IMR-90 (cell line): ENCODE data around the gene DOCK4. TPM values are rescaled to one million over a fixed set of nuclear protein-coding genes. Genes with fewer than 3 reads are reported as not detected.

Experiments
- ATAC-seq: fragments of 200-7000 bp; cut with Tn5 transposase; 2 replicates; pipeline ENCODE4 v1.9.1; 2020; ENCODE audit warnings: low read depth, mild to moderate bottlenecking, moderate library complexity
- BruUV-seq: library from RNA; stranded (reverse); fragments of 400-500 nt; replicated peaks from 2 replicates; lab custom pipeline; 2021; lab: Mats Ljungman, UMichigan
- CTCF ChIA-PET: fragments of 300-600 bp; formaldehyde crosslinking; extraction: SDS; loops from one replicate; lab custom pipeline; 2021; ENCODE audit warnings: antibody characterized with exemption; lab: Yijun Ruan, JAX
- POLR2A ChIA-PET: fragments of 300-600 bp; sonication (Branson Sonifier 250); formaldehyde crosslinking; loops from one replicate; lab custom pipeline; 2022; ENCODE audit warnings: antibody characterized with exemption; ENCODE audit not compliant: unreplicated experiment; lab: Charles Lee
- DNase-seq: peaks from one replicate; pipeline ENCODE4 v3.0.0; 2013
- H2AFZ ChIP-seq: replicated peaks from 2 replicates; pipeline ENCODE3; 2013; ENCODE audit warnings: low read length, mild to moderate bottlenecking; ENCODE audit not compliant: poor library complexity
- H2AK5ac ChIP-seq: 2 replicates; pipeline ENCODE4 v1.6.1; 2013; ENCODE audit warnings: low read depth, low read length, inconsistent platforms
- H2AK9ac ChIP-seq: replicated peaks from 2 replicates; pipeline ENCODE3; 2013; ENCODE audit warnings: mild to moderate bottlenecking, low read depth, low read length, moderate library complexity; ENCODE audit not compliant: poor library complexity
- H2BK120ac ChIP-seq: 2 replicates; pipeline ENCODE4 v1.6.1; 2013; ENCODE audit warnings: low read depth, low read length, inconsistent platforms
- H2BK15ac ChIP-seq: 3 replicates; pipeline ENCODE4 v1.6.1; 2013; ENCODE audit warnings: low read depth, low read length, inconsistent platforms
- H2BK20ac ChIP-seq: 2 replicates; pipeline ENCODE4 v1.6.1; 2013; ENCODE audit warnings: low read depth, mild to moderate bottlenecking, inconsistent platforms, low read length, moderate library complexity
- H2BK5ac ChIP-seq: 2 replicates; pipeline ENCODE4 v1.6.1; 2013; ENCODE audit warnings: mild to moderate bottlenecking, low read depth, low read length, inconsistent platforms; ENCODE audit not compliant: poor library complexity, severe bottlenecking
- H3K14ac ChIP-seq: replicated peaks from 2 replicates; pipeline ENCODE4 v1.6.1; 2013; ENCODE audit warnings: low read depth, low read length, inconsistent platforms
- H3K18ac ChIP-seq: 2 replicates; pipeline ENCODE4 v1.6.1; 2013; ENCODE audit warnings: low read depth, low read length, control low read depth
- H3K23ac ChIP-seq: 2 replicates; pipeline ENCODE4 v1.6.1; 2013; ENCODE audit warnings: low read depth, low read length, inconsistent platforms
- H3K27ac ChIP-seq: 2 replicates; pipeline ENCODE4 v1.5.1; 2013; ENCODE audit warnings: mild to moderate bottlenecking, control low read depth, low read length; ENCODE audit not compliant: insufficient read depth
- H3K27me3 ChIP-seq: 2 replicates; pipeline ENCODE4 v1.6.1; 2013; ENCODE audit warnings: low read length; ENCODE audit not compliant: control insufficient read depth, insufficient read depth
- H3K36me3 ChIP-seq: 2 replicates; pipeline ENCODE4 v1.6.1; 2013; ENCODE audit warnings: low read length, mixed read lengths; ENCODE audit not compliant: control insufficient read depth, insufficient read depth
- H3K4ac ChIP-seq: 2 replicates; pipeline ENCODE4 v1.6.1; 2013; ENCODE audit warnings: low read depth, low read length, inconsistent platforms
- H3K4me1 ChIP-seq: 2 replicates; pipeline ENCODE4 v1.6.1; 2013; ENCODE audit warnings: low read length, mixed read lengths; ENCODE audit not compliant: control insufficient read depth, insufficient read depth
- H3K4me2 ChIP-seq: 2 replicates; pipeline ENCODE4 v1.6.1; 2013; ENCODE audit warnings: low read depth, mild to moderate bottlenecking, control low read depth, low read length, moderate library complexity
- H3K4me3 ChIP-seq: 2 replicates; pipeline ENCODE4 v1.5.1; 2013; ENCODE audit warnings: low read depth, mild to moderate bottlenecking, control low read depth, low read length, moderate library complexity; ENCODE audit not compliant: insufficient read depth
- H3K56ac ChIP-seq: 2 replicates; pipeline ENCODE4 v1.6.1; 2013; ENCODE audit warnings: low read length, inconsistent platforms; ENCODE audit not compliant: insufficient read depth; ENCODE audit errors: extremely low read depth
- H3K79me1 ChIP-seq, 2 experiments: 2 replicates each; pipeline ENCODE4 v1.6.1; 2013; ENCODE audit warnings: low read length in 2 of 2, inconsistent platforms in 1 of 2, low read depth in 1 of 2
- H3K9ac ChIP-seq: 2 replicates; pipeline ENCODE4 v1.6.1; 2013; ENCODE audit warnings: low read depth, low read length, control low read depth
- H3K9me1 ChIP-seq: 2 replicates; pipeline ENCODE4 v1.6.1; 2013; ENCODE audit warnings: low read length, inconsistent platforms; ENCODE audit not compliant: insufficient read depth
- H3K9me3 ChIP-seq: 2 replicates; pipeline ENCODE4 v1.6.1; 2013; ENCODE audit warnings: low read length; ENCODE audit not compliant: control insufficient read depth, insufficient read depth
- H4K20me1 ChIP-seq: 2 replicates; pipeline ENCODE4 v1.6.1; 2013; ENCODE audit warnings: low read length, inconsistent platforms; ENCODE audit not compliant: insufficient read depth
- H4K5ac ChIP-seq: 2 replicates; pipeline ENCODE4 v1.6.1; 2013; ENCODE audit warnings: mild to moderate bottlenecking, low read depth, low read length, control low read depth
- H4K8ac ChIP-seq, 2 experiments: 2 replicates each; pipeline ENCODE4 v1.6.1; 2013; ENCODE audit warnings: low read depth in 2 of 2, low read length in 2 of 2, control low read depth in 1 of 2, inconsistent platforms in 1 of 2
- H4K91ac ChIP-seq: 2 replicates; pipeline ENCODE4 v1.6.1; 2013; ENCODE audit warnings: low read depth, low read length, inconsistent platforms; ENCODE audit not compliant: insufficient read depth
- BHLHE40 ChIP-seq: fragments of 150-350 bp; IDR thresholded peaks from 2 replicates; pipeline ENCODE4 v1.6.1; 2016; ENCODE audit warnings: mild to moderate bottlenecking, low read depth, low read length
- CEBPB ChIP-seq: IDR thresholded peaks from 2 replicates; pipeline ENCODE4 v1.6.1; 2012; ENCODE audit warnings: low read depth, low read length, improper control_type of control experiment
- WGBS, 2 experiments: methylation state at CpG; one replicate each; pipeline versions ENCODE4 v1.1.5 to v1.1.7; 2013; ENCODE audit warnings: missing lambda C conversion rate in 2 of 2; ENCODE audit not compliant: insufficient read length in 1 of 2; ENCODE audit errors: extremely low coverage in 2 of 2; 5-methylcytosine and 5-hydroxymethylcytosine counted together
- dilution Hi-C: fragments of 300-500 bp; cut with HindIII; formaldehyde crosslinking; loops from one replicate; pipeline ENCODE4 v1.14.3; 2018; ENCODE audit warnings: low sequenced_read_pairs; ENCODE audit not compliant: unreplicated experiment
- in situ Hi-C: fragments of 300-500 bp; cut with MboI; formaldehyde crosslinking; loops from 3 replicates; pipeline ENCODE4 v1.14.3; 2019; ENCODE audit warnings: low sequenced_read_pairs, inconsistent platforms, mixed read lengths
- intact Hi-C: fragments of 100-400 bp; cut with micrococcal nuclease; formaldehyde crosslinking; loops from 2 replicates; pipeline ENCODE4 v1.10.0; 2022
- polyA plus RNA-seq, 3 experiments: library from polyadenylated mRNA; depleted of rRNA; stranded (reverse); fragments of >200 nt; gene quantifications; 2 replicates each; pipeline ENCODE4 v1.2.3, GENCODE V29; 2012; ENCODE audit warnings: low replicate concordance in 1 of 3
- total RNA-seq: library from RNA; depleted of rRNA; stranded (reverse); fragments of >200 nt; gene quantifications from 2 replicates; pipeline ENCODE4 v1.2.3, GENCODE V29; 2012

The DOCK4 gene
- total and polyA plus RNA-seq, 2 of the 4 experiments (the other 2 are of a cell fraction): 4.4 to 12.2 TPM

DNA sequence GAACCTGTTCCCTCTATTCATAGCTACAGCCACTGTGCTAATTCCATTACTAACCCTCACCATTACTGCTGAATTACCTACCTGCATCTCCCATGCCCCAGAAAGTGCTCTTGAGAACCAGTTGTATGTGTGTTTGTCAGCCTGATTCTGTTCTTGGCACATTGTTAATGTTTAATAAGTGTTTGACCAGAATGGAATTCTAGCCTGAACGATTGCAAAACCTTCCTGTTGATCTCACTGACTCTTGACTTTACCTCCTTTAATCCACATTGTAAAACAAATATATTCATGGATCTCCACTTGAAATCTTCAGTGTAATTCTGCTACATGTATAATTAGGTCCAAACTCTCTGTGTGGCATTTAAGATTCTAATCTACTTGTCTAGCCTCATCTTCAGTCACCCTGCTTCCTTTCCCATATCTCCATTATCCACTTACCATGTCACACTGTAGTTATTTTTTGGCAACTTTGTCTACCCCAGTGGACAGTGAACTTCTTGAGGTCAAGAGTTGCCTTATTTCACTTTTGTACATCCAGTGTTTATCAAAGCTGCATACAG, 5.2 kb upstream of the DOCK4 start:
- H3K27me3 ChIP-seq: no peaks in the 10 kb centered on the region
- no peak overlapping the region for H2BK15ac ChIP-seq
- H3K4me2 ChIP-seq: peak overlapping the region; percentile 72
- no peak overlapping the region for H2AK9ac ChIP-seq
- no peak overlapping the region for H3K23ac ChIP-seq
- peaks cover 17 to 50% of the 10 kb centered on the region in 2 experiments for H3K79me1 ChIP-seq
- TF ChIP-seq CEBPB (peak; percentile 84), BHLHE40 (no peak)
- ATAC-seq: no peak
- in situ Hi-C loops (loop anchor here (25.0 kb wide), 1 partner anchor 449 kb away; no protein-coding TSS in a partner anchor), intact Hi-C loops (no loop called here), dilution Hi-C loops (no loop called here)
- POLR2A ChIA-PET: no interaction called here
- no CpG with 5 or more reads among the region's 1 CpG for WGBS, 2 experiments
- no peak overlapping the region; the same call in 1 of the 2 replicates for H3K14ac ChIP-seq
- H4K5ac ChIP-seq: peak overlapping the region; percentile 35; the same call in 1 of the 2 replicates
- H4K91ac ChIP-seq: no peak overlapping the region
- no TSS peak for BruUV-seq
- H3K56ac ChIP-seq: no peak overlapping the region
- H2BK20ac ChIP-seq: no peak overlapping the region
- no peak overlapping the region for H2AK5ac ChIP-seq
- no peak overlapping the region for H4K8ac ChIP-seq
- no peaks in the 10 kb centered on the region for H3K9me3 ChIP-seq
- no peak overlapping the region for H3K4me3 ChIP-seq
- no peak overlapping the region for H3K9ac ChIP-seq
- H2BK5ac ChIP-seq: peak overlapping the region; percentile 57
- peaks cover 9% of the 10 kb centered on the region; the same call in 1 of the 2 replicates for H4K20me1 ChIP-seq
- peaks cover 10% of the 10 kb centered on the region for H3K4me1 ChIP-seq
- H3K18ac ChIP-seq: peak overlapping the region; percentile 34; the same call in 1 of the 2 replicates
- no peak overlapping the region for H2AFZ ChIP-seq
- no peak overlapping the region for H2BK120ac ChIP-seq
- peak; percentile 63 for DNase-seq
- H3K4ac ChIP-seq: no peak overlapping the region
- peaks cover 11% of the 10 kb centered on the region for H3K9me1 ChIP-seq
- H3K27ac ChIP-seq: peak overlapping the region; percentile 20; the same call in 1 of the 2 replicates
- CTCF ChIA-PET: no interaction called here
- H3K36me3 ChIP-seq: no peaks in the 10 kb centered on the region
